Measurements from ENCODE around the gene LRGUK.

- TF ChIP-seq CTCF (conservative IDR thresholded peaks at IDR 0.05) (no peak), ZFX (IDR thresholded peaks at IDR 0.05) (no peak)
These were observed 68.1 kb downstream of the LRGUK start for GRCh38 chr7:134195252-134195651.

Measured in C4-2B (cell line).